Esophagus (tissue), 2 donors: Measurements from ENCODE around the gene INKA1. TPM values are rescaled to one million over a fixed set of nuclear protein-coding genes. Genes with fewer than 3 reads are reported as not detected.

Experiments
- H3K27ac ChIP-seq, 2 donors: one replicate each; pipeline ENCODE4 v1.5.1; 2013; ENCODE audit warnings: low read depth in 2 of 2, mild to moderate bottlenecking in 2 of 2, inconsistent platforms in 1 of 2, low read length in 1 of 2, moderate library complexity in 1 of 2
- H3K27me3 ChIP-seq, 2 donors: one replicate each; pipeline ENCODE4 v1.6.1; 2013; ENCODE audit warnings: low read length in 2 of 2, control low read depth in 1 of 2, mild to moderate bottlenecking in 1 of 2; ENCODE audit not compliant: insufficient read depth in 2 of 2, control insufficient read depth in 1 of 2
- H3K36me3 ChIP-seq, 2 donors: one replicate each; pipeline ENCODE4 v1.6.1; 2013; ENCODE audit warnings: low read length in 1 of 2; ENCODE audit not compliant: control insufficient read depth in 2 of 2, insufficient read depth in 2 of 2
- H3K4me1 ChIP-seq, 2 donors: one replicate each; pipeline ENCODE4 v1.6.1; 2013; ENCODE audit warnings: low read length in 1 of 2; ENCODE audit not compliant: control insufficient read depth in 2 of 2, insufficient read depth in 2 of 2
- H3K4me3 ChIP-seq, 2 donors: one replicate each; pipeline ENCODE4 v1.5.1; 2013; ENCODE audit warnings: low read length in 2 of 2, mild to moderate bottlenecking in 2 of 2, low read depth in 1 of 2, moderate library complexity in 1 of 2
- H3K9me3 ChIP-seq, 2 donors: one replicate each; pipeline ENCODE4 v1.6.1; 2013; ENCODE audit warnings: mild to moderate bottlenecking in 2 of 2, low read depth in 1 of 2, low read length in 1 of 2, moderate library complexity in 1 of 2; ENCODE audit not compliant: control insufficient read depth in 2 of 2, insufficient read depth in 1 of 2
- WGBS, 2 donors: extraction: QIAGEN DNeasy Blood & Tissue Kit; methylation state at CpG; one replicate each; pipeline ENCODE4 v1.1.7; 2013; 5-methylcytosine and 5-hydroxymethylcytosine counted together
- polyA plus RNA-seq, 2 donors: library from polyadenylated mRNA; stranded (reverse); fragments of 200-250 nt; gene quantifications; one replicate each; pipeline ENCODE4 v1.2.3, GENCODE V29; 2013
- donor health status: healthy with polysubstance abuse.
- donor health status: Bipolar disorder and iron deficiency.

Gene INKA1
- polyA plus RNA-seq, 2 donors, result 26.3 to 28.4 TPM

GRCh38 chr3:49793486-49794085, 9.5 kb upstream of the INKA1 start:
- Histone ChIP-seq H3K36me3 (no peaks in the 10 kb centered on the region), H3K9me3 (no peaks in the 10 kb centered on the region), H3K4me1 (peaks cover 0 to 3% of the 10 kb centered on the region in 2 donors), H3K27me3 (no peaks in the 10 kb centered on the region), H3K27ac (no peak overlapping the region), H3K4me3 (no peak overlapping the region)
- WGBS, 2 donors, result 93 to 94% methylated on average over 13 of the region's 13 CpGs

GRCh38 chr3:49794431-49794830, 8.6 kb upstream of the INKA1 start:
- WGBS, 2 donors, result 78 to 81% methylated on average over 4 of the region's 4 CpGs

GRCh38 chr3:49794926-49795905, 7.8 kb upstream of the INKA1 start:
- Histone ChIP-seq H3K27me3 (no peaks in the 10 kb centered on the region), H3K4me1 (peaks cover 0 to 8% of the 10 kb centered on the region in 2 donors), H3K9me3 (no peaks in the 10 kb centered on the region), H3K4me3 (no peak overlapping the region), H3K27ac (no peak overlapping the region), H3K36me3 (no peaks in the 10 kb centered on the region)
- 85% methylated on average over 23 to 24 of the region's 24 CpGs for WGBS, 2 donors

More at GRCh38 chr3:49794431-49794830, 8.6 kb upstream of the INKA1 start:
- Histone ChIP-seq H3K36me3 (no peaks in the 10 kb centered on the region), H3K9me3 (no peaks in the 10 kb centered on the region), H3K4me1 (peaks cover 0 to 6% of the 10 kb centered on the region in 2 donors), H3K27ac (no peak overlapping the region), H3K4me3 (no peak overlapping the region), H3K27me3 (no peaks in the 10 kb centered on the region)

- H3K9me3 ChIP-seq, result no peaks in the 10 kb centered on the region
- peaks cover 0 to 10% of the 10 kb centered on the region in 2 donors for H3K4me1 ChIP-seq
- peaks cover 0 to under 1% of the 10 kb centered on the region in 2 donors for H3K36me3 ChIP-seq
- H3K4me3 ChIP-seq, result no peak overlapping the region
- 75 to 89% methylated on average over 1 of the region's 1 CpG for WGBS, 2 donors
- no peak overlapping the region for H3K27ac ChIP-seq
- H3K27me3 ChIP-seq, result no peaks in the 10 kb centered on the region
These were observed 4.0 kb upstream of the INKA1 start for GRCh38 chr3:49799105-49799504.

GRCh38 chr3:49799761-49800160, 3.3 kb upstream of the INKA1 start, which contains the start of gene CDHR4:
TSS of gene CDHR4 (minus strand) at chr3:49799873. CDS start at chr3:49799812, 61 bp downstream.
- Histone ChIP-seq H3K4me1 (peaks cover 4 to 17% of the 10 kb centered on the region in 2 donors), H3K4me3 (no peak within 1 kb of the TSS), H3K9me3 (no peaks in the 10 kb centered on the region), H3K27me3 (no peaks in the 10 kb centered on the region), H3K27ac (no peak within 1 kb of the TSS), H3K36me3 (peaks cover 0 to 4% of the 10 kb centered on the region in 2 donors)
- WGBS, 2 donors, result 49 to 61% methylated on average over 4 of the region's 4 CpGs

GRCh38 chr3:49801160-49801559, 1.9 kb upstream of the INKA1 start:
- no peak overlapping the region for H3K27ac ChIP-seq
- no peaks in the 10 kb centered on the region for H3K27me3 ChIP-seq
- WGBS, 2 donors, result 85 to 95% methylated on average over 2 of the region's 2 CpGs
- peaks cover 10 to 29% of the 10 kb centered on the region in 2 donors for H3K4me1 ChIP-seq
- no peaks in the 10 kb centered on the region for H3K9me3 ChIP-seq
- H3K36me3 ChIP-seq, result peaks cover 0 to 4% of the 10 kb centered on the region in 2 donors
- no peak overlapping the region for H3K4me3 ChIP-seq

- H3K4me3 ChIP-seq, result peak overlapping the region; percentile 66 to 75
- WGBS, 2 donors, result 1% methylated on average over 41 of the region's 41 CpGs
- peaks cover 0 to 4% of the 10 kb centered on the region in 2 donors for H3K36me3 ChIP-seq
- peak overlapping the region; percentile 94 to 97 for H3K27ac ChIP-seq
- peaks cover 12 to 47% of the 10 kb centered on the region in 2 donors for H3K4me1 ChIP-seq
- H3K27me3 ChIP-seq, result no peaks in the 10 kb centered on the region
- H3K9me3 ChIP-seq, result no peaks in the 10 kb centered on the region
These were observed 542 bp downstream of the INKA1 start for GRCh38 chr3:49803465-49804140.

GRCh38 chr3:49804141-49805041, 1.3 kb downstream of the INKA1 start:
- 38 to 42% methylated on average over 26 of the region's 26 CpGs for WGBS, 2 donors

More at GRCh38 chr3:49804141-49805041, 1.3 kb downstream of the INKA1 start:
- Histone ChIP-seq H3K4me3 (peak overlapping the region; percentile 66 to 75), H3K36me3 (peaks cover 0 to 9% of the 10 kb centered on the region in 2 donors), H3K4me1 (peaks cover 12 to 43% of the 10 kb centered on the region in 2 donors), H3K27me3 (no peaks in the 10 kb centered on the region), H3K27ac (peak overlapping the region; percentile 94 to 97), H3K9me3 (no peaks in the 10 kb centered on the region)
